Urinary bladder (tissue), 4 donors: Measurements from ENCODE around the gene FSTL4. TPM values are rescaled to one million over a fixed set of nuclear protein-coding genes. Genes with fewer than 3 reads are reported as not detected.

Source experiments
- DNase-seq: peaks from one replicate; pipeline ENCODE4 v3.0.0-alpha.2; 2015; ENCODE audit errors: extremely low spot score
- H3K27ac ChIP-seq: one replicate; pipeline ENCODE4 v1.5.1; 2013; ENCODE audit warnings: low read depth, mild to moderate bottlenecking, moderate library complexity
- H3K36me3 ChIP-seq: one replicate; pipeline ENCODE4 v1.6.1; 2013; ENCODE audit warnings: mild to moderate bottlenecking, moderate library complexity; ENCODE audit not compliant: insufficient read depth
- H3K4me1 ChIP-seq: one replicate; pipeline ENCODE4 v1.6.1; 2013; ENCODE audit warnings: mild to moderate bottlenecking, moderate library complexity; ENCODE audit not compliant: insufficient read depth
- H3K4me3 ChIP-seq: one replicate; pipeline ENCODE4 v1.5.1; 2013; ENCODE audit warnings: low read depth, low read length
- whole genome bisulfite sequencing: extraction: QIAGEN DNeasy Blood & Tissue Kit; methylation state at CpG from one replicate; pipeline ENCODE4 v1.1.7; 2013; 5-methylcytosine and 5-hydroxymethylcytosine counted together
- polyA plus RNA-seq: library from polyadenylated mRNA; stranded (reverse); fragments of 200-250 nt; gene quantifications from one replicate; pipeline ENCODE4 v1.2.3, GENCODE V29; 2013
- total RNA-seq: library from RNA; depleted of rRNA; stranded (reverse); fragments of >200 nt; gene quantifications from one replicate; pipeline ENCODE4 v1.2.3, GENCODE V29; 2014
- donor health status: healthy with polysubstance abuse.
- donor health status: healthy.

Gene FSTL4
- total and polyA plus RNA-seq, 2 donors: 4.0 to 7.5 TPM

- WGBS: 96% methylated on average over 4 of the region's 4 CpGs
- Histone ChIP-seq H3K4me1 (no peaks in the 10 kb centered on the region), H3K4me3 (no peak overlapping the region), H3K36me3 (no peaks in the 10 kb centered on the region), H3K27ac (no peak overlapping the region)
- no peak for DNase-seq
Measured at GRCh38 chr5:133242221-133242835, 370.0 kb downstream of the FSTL4 start.

DNA sequence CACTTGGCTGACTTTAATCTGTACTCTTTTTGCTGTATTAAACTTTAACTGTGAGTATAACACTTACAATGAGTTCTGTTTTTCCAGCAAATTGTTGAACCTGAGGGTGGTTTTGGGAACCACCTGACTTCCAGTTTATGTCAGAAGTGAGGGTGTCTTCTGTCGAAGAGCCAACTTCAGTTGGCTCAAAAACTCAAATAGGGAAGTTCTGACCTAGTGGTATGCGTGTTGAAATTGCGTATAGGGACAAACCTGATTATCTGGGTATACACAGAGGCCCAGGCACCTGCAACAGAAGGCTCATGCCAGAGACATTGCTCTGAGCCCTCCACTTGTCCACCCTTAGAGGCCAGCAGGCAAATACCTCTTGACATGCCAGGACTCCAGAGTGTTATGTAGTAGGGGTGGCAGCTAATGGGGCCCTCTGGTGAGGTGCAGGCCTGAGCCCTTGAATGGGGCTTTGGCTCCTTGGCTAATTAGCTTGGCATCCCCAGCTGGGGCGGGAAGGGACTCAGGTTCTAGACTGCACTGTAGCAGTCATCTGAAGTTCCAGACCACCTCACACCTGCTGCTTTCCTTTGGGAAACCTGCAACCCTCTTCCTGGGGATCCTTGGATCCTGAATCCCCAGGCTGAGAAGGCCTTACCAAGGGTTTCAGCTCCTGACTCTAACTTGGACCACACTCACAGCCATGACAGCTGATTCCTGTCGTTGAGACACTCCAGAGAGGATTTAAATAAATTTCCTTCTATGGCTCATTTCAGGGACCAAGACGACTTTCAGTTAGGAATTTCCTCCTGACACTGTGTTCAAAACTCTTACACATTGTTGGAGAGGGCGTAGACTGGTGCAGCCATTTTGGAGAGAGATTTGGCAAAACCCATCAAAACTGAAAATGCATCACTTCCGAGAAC lies 370.9 kb downstream of the FSTL4 start:
- 76% methylated on average over 8 of the region's 8 CpGs for WGBS
- H3K27ac ChIP-seq: no peak overlapping the region
- no peak overlapping the region for H3K4me3 ChIP-seq
- no peak for DNase-seq
- H3K36me3 ChIP-seq: no peaks in the 10 kb centered on the region
- no peaks in the 10 kb centered on the region for H3K4me1 ChIP-seq

- Histone ChIP-seq H3K4me1 (no peaks in the 10 kb centered on the region), H3K36me3 (no peaks in the 10 kb centered on the region), H3K27ac (no peak overlapping the region), H3K4me3 (no peak overlapping the region)
- no peak for DNase-seq
- 71% methylated on average over 9 of the region's 9 CpGs for whole genome bisulfite sequencing
Measured at GRCh38 chr5:133240425-133241091, 371.8 kb downstream of the FSTL4 start.

- Histone ChIP-seq H3K4me3 (no peak overlapping the region), H3K27ac (no peak overlapping the region), H3K4me1 (no peaks in the 10 kb centered on the region), H3K36me3 (no peaks in the 10 kb centered on the region)
- DNase-seq: no peak
- WGBS: 94% methylated on average over 35 of the region's 35 CpGs
Measured at GRCh38 chr5:133238426-133239205, 373.7 kb downstream of the FSTL4 start.

DNA sequence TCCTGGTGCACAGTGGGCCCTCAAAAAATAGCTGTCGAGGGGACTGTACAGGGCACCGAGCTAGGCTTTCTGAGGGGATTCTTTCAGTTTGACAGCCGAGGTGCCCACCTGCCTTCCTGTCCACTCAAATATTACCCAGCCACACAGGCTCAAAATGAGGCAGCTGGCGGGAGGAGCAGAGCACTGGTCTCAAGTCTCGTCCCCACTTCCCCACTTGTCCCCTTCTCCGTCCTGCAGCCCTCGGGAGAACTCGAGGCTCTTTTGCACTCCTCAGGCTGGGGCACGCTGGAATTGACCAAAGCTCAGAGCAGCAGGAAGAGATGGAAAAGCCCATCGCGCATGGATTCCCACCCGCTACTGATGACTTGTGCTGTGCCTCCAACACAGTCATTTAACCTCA lies 375.4 kb downstream of the FSTL4 start:
- no peaks in the 10 kb centered on the region for H3K4me1 ChIP-seq
- no peak for DNase-seq
- WGBS: 81% methylated on average over 12 of the region's 12 CpGs
- no peak overlapping the region for H3K27ac ChIP-seq
- no peaks in the 10 kb centered on the region for H3K36me3 ChIP-seq
- H3K4me3 ChIP-seq: no peak overlapping the region

DNA sequence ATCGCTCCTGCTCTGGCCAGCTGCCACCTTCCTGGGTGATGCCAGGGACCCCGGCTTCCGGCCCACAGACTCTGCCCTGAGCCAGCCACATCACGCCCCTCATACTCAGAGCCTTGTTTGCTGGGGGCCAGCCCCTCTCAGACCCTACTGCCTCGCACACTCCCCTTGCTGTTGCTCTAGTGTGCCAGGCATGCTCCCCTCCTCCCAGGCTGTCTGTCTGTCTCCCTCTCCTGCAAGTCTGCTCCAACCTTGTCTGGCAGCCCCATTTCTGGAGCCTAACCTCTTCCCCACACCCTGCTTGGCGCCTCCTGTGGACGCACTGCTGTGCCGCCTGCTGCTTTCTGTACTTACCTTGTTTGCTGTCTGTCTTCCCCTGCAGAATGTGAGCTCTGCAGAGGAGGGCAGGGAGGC lies 375.8 kb downstream of the FSTL4 start:
- no peak overlapping the region for H3K27ac ChIP-seq
- WGBS: 90% methylated on average over 8 of the region's 8 CpGs
- no peaks in the 10 kb centered on the region for H3K36me3 ChIP-seq
- H3K4me3 ChIP-seq: no peak overlapping the region
- no peaks in the 10 kb centered on the region for H3K4me1 ChIP-seq
- DNase-seq: no peak

GRCh38 chr5:133235696-133236426 lies 376.5 kb downstream of the FSTL4 start:
- no peak for DNase-seq
- no peak overlapping the region for H3K27ac ChIP-seq
- no peak overlapping the region for H3K4me3 ChIP-seq
- H3K4me1 ChIP-seq: no peaks in the 10 kb centered on the region
- 80% methylated on average over 9 of the region's 9 CpGs for WGBS
- no peaks in the 10 kb centered on the region for H3K36me3 ChIP-seq

DNA sequence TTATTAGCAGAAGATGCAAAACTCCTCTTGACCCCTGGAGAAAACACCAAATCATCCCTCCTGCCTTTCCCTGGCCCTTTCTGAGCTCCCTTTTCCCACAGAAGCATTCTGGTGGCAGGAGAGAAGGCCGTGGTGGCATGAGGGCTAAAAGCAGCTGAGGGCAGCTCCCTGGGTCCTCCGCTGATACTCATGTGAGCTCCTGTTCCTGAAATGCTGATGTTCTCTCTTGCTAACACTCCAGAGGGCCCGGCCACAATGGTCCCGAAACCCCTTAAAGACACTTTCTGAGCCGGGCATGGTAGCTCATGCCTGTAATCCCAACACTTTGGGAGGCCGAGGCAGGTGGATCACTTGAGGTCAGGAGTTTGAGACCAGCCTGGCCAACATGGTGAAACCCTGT lies 377.4 kb downstream of the FSTL4 start:
- 94% methylated on average over 6 of the region's 6 CpGs for WGBS
- Histone ChIP-seq H3K36me3 (no peaks in the 10 kb centered on the region), H3K4me1 (no peaks in the 10 kb centered on the region), H3K4me3 (no peak overlapping the region), H3K27ac (no peak overlapping the region)
- no peak for DNase-seq

- no peaks in the 10 kb centered on the region for H3K36me3 ChIP-seq
- DNase-seq: no peak
- 85% methylated on average over 3 of the region's 3 CpGs for WGBS
- no peak overlapping the region for H3K27ac ChIP-seq
- H3K4me3 ChIP-seq: no peak overlapping the region
- no peaks in the 10 kb centered on the region for H3K4me1 ChIP-seq
Measured at GRCh38 chr5:133234273-133234672, 378.1 kb downstream of the FSTL4 start.

- H3K36me3 ChIP-seq: no peaks in the 10 kb centered on the region
- 92% methylated on average over 9 of the region's 9 CpGs for WGBS
- no peak for DNase-seq
Measured at GRCh38 chr5:133233616-133234015, 378.7 kb downstream of the FSTL4 start.

GRCh38 chr5:133232911-133233310 lies 379.4 kb downstream of the FSTL4 start:
- DNase-seq: no peak
- 95% methylated on average over 7 of the region's 7 CpGs for WGBS
- no peaks in the 10 kb centered on the region for H3K36me3 ChIP-seq
- H3K4me1 ChIP-seq: no peaks in the 10 kb centered on the region
- no peak overlapping the region for H3K4me3 ChIP-seq
- H3K27ac ChIP-seq: no peak overlapping the region

More at GRCh38 chr5:133233616-133234015, 378.7 kb downstream of the FSTL4 start:
- Histone ChIP-seq H3K27ac (no peak overlapping the region), H3K4me3 (no peak overlapping the region), H3K4me1 (no peaks in the 10 kb centered on the region)

DNA sequence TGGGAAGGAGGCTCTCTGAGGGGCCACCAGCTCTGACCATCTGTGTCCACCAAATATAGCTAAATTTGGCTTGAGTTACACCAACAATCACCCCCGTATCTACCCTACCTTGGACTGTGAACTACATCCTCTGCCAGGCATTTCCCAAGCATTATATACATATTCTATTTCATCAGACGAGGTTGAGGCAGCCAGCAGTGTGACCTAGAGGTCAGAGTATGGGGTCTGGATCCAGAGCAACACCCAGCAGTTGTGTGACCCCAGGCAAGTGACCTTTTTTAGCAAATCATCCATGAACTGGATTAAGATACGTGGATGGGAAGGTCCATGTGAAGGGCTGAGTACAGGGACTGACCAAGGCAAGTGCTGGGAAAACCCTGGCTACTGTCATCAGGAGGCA lies 379.9 kb downstream of the FSTL4 start:
- Histone ChIP-seq H3K36me3 (no peaks in the 10 kb centered on the region), H3K4me3 (no peak overlapping the region), H3K27ac (no peak overlapping the region), H3K4me1 (no peaks in the 10 kb centered on the region)
- 90% methylated on average over 3 of the region's 3 CpGs for WGBS
- no peak for DNase-seq

GRCh38 chr5:133232011-133232410 lies 380.3 kb downstream of the FSTL4 start:
- WGBS: 77% methylated on average over 6 of the region's 6 CpGs
- no peak overlapping the region for H3K27ac ChIP-seq
- H3K36me3 ChIP-seq: no peaks in the 10 kb centered on the region
- H3K4me1 ChIP-seq: no peaks in the 10 kb centered on the region
- no peak for DNase-seq
- no peak overlapping the region for H3K4me3 ChIP-seq
